Measurements from ENCODE around the gene ADAM22. TPM values are rescaled to one million over a fixed set of nuclear protein-coding genes. Genes with fewer than 3 reads are reported as not detected.

The ADAM22 gene
- 1 to 10 TPM; 1.0 to 3.6 TPM for total RNA-seq

DNA sequence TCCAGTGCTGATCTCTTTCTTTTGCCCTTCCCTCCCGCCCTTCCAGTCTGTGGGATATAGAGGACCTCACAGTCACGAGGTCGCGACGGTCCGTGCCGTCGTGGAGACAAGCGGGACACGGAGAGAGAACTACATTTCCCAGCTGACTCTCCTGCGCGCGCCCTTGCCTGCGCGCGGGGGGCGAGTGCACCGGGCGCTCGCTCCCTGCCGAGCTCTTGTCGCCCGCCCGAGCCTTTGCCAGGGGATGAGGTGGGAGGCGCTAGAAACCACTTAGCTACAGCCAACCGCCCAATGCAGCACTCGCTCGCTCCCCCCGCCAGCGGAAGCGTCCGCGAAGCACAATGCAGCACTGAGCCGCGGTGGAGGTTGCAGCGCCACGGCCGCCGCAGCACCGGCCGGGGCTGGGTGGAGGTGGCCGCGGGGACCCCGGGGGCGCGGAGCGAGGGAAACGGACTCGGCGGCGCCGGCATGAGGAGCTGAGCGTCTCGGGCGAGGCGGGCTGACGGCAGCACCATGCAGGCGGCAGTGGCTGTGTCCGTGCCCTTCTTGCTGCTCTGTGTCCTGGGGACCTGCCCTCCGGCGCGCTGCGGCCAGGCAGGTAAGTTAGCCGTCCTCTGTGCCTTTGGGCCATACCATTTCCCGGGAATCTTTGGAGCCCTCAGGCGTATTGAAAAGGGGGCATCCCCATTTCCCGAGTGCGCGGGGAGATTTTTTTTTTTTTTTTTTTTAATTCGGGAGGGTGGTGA is at the start of gene ADAM22:
Gene ADAM22 (plus strand): TSS at position 299 of the 746 bp plus-strand sequence. CDS start 215 bp downstream, at position 514.
- intact Hi-C loops (cut with DNase I), result no loop called here
- Histone ChIP-seq H3K36me3 (replicated peaks in 1 of 2; ENCODE audit: insufficient read depth in 1 of 2, low read depth in 2 of 2) (no peaks in the 10 kb centered on the region), H3K4me3 (peak within 1 kb of the TSS; percentile 25 to 80), H3K9me3 (no peaks in the 10 kb centered on the region), H3K27ac (peak within 1 kb of the TSS in 3 of 4 donors; percentile 44 to 62 (median 56)), H3K27me3 (no peaks in the 10 kb centered on the region), H3K4me1 (peaks cover 11% of the 10 kb centered on the region)
- ATAC-seq, result peak; percentile 94
- 0 to 1% methylated on average over 13 to 70 of the region's 70 CpGs for WGBS, 2 donors
- peak; percentile 15 to 51 (median 43) for TF ChIP-seq POLR2A (IDR thresholded peaks at IDR 0.05)
- TF ChIP-seq, protein P1, sequence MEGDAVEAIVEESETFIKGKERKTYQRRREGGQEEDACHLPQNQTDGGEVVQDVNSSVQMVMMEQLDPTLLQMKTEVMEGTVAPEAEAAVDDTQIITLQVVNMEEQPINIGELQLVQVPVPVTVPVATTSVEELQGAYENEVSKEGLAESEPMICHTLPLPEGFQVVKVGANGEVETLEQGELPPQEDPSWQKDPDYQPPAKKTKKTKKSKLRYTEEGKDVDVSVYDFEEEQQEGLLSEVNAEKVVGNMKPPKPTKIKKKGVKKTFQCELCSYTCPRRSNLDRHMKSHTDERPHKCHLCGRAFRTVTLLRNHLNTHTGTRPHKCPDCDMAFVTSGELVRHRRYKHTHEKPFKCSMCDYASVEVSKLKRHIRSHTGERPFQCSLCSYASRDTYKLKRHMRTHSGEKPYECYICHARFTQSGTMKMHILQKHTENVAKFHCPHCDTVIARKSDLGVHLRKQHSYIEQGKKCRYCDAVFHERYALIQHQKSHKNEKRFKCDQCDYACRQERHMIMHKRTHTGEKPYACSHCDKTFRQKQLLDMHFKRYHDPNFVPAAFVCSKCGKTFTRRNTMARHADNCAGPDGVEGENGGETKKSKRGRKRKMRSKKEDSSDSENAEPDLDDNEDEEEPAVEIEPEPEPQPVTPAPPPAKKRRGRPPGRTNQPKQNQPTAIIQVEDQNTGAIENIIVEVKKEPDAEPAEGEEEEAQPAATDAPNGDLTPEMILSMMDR (IDR thresholded peaks at IDR 0.05), result no peak
- peak; percentile 69 to 88 (median 82) for DNase-seq

DNA sequence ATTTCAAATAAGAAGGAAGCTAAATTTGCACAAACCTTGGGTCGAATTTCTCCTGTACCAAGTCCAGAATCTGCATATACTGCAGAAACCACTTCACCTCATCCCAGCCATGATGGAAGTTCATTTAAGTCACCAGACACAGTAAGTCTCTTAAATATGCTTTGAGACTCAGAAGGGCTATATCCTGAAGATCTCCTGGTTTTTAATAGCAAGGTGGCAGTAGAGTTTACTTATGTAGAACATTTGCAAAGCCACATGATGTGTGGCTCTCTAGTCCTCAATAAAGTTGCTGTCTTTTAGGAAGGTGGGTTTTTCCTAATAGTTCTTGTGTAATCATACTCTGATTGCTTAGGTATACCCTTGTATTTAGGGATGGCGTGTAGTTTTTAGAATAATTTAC is 49.0 kb upstream of the ADAM22 start:
- H3K36me3 ChIP-seq (replicated peaks in 1 of 2; ENCODE audit: insufficient read depth in 1 of 2, low read depth in 2 of 2), result peaks cover 0 to 6% of the 10 kb centered on the region in 2 donors
- no peaks in the 10 kb centered on the region for H3K9me3 ChIP-seq
- DNase-seq (no peak), ATAC-seq (no peak)
- no peak for TF ChIP-seq POLR2A (IDR thresholded peaks at IDR 0.05)
- TF ChIP-seq, protein P1 (IDR thresholded peaks at IDR 0.05), result no peak
- no peaks in the 10 kb centered on the region for H3K27me3 ChIP-seq
- H3K4me1 ChIP-seq, result no peaks in the 10 kb centered on the region
- intact Hi-C loops (cut with DNase I), result loop anchor here (10.0 kb wide), 1 partner anchor 80 kb away; no protein-coding TSS in a partner anchor
- 66 to 67% methylated on average over 2 of the region's 2 CpGs for WGBS, 2 donors
- no peak overlapping the region for H3K27ac ChIP-seq
- no peak overlapping the region for H3K4me3 ChIP-seq

GRCh38 chr7:87886875-87887274 is 47.2 kb upstream of the ADAM22 start:
- Histone ChIP-seq H3K4me1 (no peaks in the 10 kb centered on the region), H3K36me3 (replicated peaks in 1 of 2; ENCODE audit: insufficient read depth in 1 of 2, low read depth in 2 of 2) (peaks cover 0 to 6% of the 10 kb centered on the region in 2 donors), H3K4me3 (no peak overlapping the region), H3K27ac (no peak overlapping the region), H3K27me3 (no peaks in the 10 kb centered on the region), H3K9me3 (no peaks in the 10 kb centered on the region)
- intact Hi-C loops (cut with DNase I), result loop anchor here (10.0 kb wide), 1 partner anchor 82 kb away; no protein-coding TSS in a partner anchor
- TF ChIP-seq, protein P1 (IDR thresholded peaks at IDR 0.05), result peak in 6 of 7 experiments; percentile 23 to 62 (median 48)
- TF ChIP-seq POLR2A (IDR thresholded peaks at IDR 0.05), result no peak
- ATAC-seq (no peak), DNase-seq (no peak)

DNA sequence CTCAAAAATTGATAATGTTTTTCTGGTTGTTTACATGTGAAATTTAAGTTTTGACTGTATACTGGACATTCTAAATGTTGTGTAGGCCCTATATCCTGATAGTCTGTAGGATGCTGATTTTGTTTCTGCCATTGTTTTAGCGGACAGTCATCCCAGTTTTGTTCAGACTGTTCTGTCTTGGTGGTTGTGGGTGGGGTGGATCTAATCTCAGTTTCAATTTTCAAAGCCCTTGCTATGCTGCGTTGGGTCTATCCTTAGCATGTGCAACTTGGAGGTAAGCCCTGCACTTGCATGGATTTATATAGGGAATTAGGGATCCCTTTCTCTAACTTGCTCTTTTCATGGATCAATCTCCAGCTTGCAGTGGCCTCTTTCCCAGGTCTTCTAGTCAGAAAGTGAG is 38.7 kb upstream of the ADAM22 start:
- Histone ChIP-seq H3K4me3 (no peak overlapping the region), H3K9me3 (no peaks in the 10 kb centered on the region), H3K4me1 (no peaks in the 10 kb centered on the region), H3K27me3 (no peaks in the 10 kb centered on the region), H3K27ac (no peak overlapping the region), H3K36me3 (replicated peaks in 1 of 2; ENCODE audit: insufficient read depth in 1 of 2, low read depth in 2 of 2) (no peaks in the 10 kb centered on the region)
- ATAC-seq (no peak), DNase-seq (no peak)
- intact Hi-C loops (cut with DNase I), result no loop called here
- WGBS, 2 donors, result 94 to 100% methylated on average over 2 of the region's 2 CpGs
- TF ChIP-seq, protein P1 (IDR thresholded peaks at IDR 0.05), result no peak
- no peak for TF ChIP-seq POLR2A (IDR thresholded peaks at IDR 0.05)
